GM19351 (cell line): ENCODE measurements around the gene MPDZ.
"Not testable (repeated sequence)": the region's sequence is repeated elsewhere in the genome, so short reads cannot be mapped to it uniquely, and the experiment has no call there.

Source experiments
- ATAC-seq: cut with Tn5 transposase; IDR thresholded peaks from one replicate; pipeline ENCODE4 v1.9.1; 2021; ENCODE audit warnings: mild to moderate bottlenecking, moderate library complexity; ENCODE audit not compliant: unreplicated experiment

The MPDZ gene

GRCh38 chr9:13266167-13266566 is 13.3 kb downstream of the MPDZ start:
- ATAC-seq = no peak

- ATAC-seq = no peak
Observed at GRCh38 chr9:13264788-13265187, 14.7 kb downstream of the MPDZ start.

GRCh38 chr9:13263511-13263910 is 16.0 kb downstream of the MPDZ start:
- no peak for ATAC-seq

- no peak for ATAC-seq
Observed at GRCh38 chr9:13252852-13253251, 26.6 kb downstream of the MPDZ start.

- ATAC-seq = no peak
Observed at GRCh38 chr9:13244181-13244580, 35.3 kb downstream of the MPDZ start.

- no peak for ATAC-seq
Observed at GRCh38 chr9:13241283-13241682, 38.2 kb downstream of the MPDZ start.

GRCh38 chr9:13239660-13240059 is 39.8 kb downstream of the MPDZ start:
- no peak for ATAC-seq

- no peak for ATAC-seq
Observed at GRCh38 chr9:13239208-13239607, 40.3 kb downstream of the MPDZ start.

- ATAC-seq = no peak
Observed at GRCh38 chr9:13234932-13235331, 44.6 kb downstream of the MPDZ start.

- ATAC-seq = no peak
Observed at GRCh38 chr9:13228431-13228830, 51.1 kb downstream of the MPDZ start.

GRCh38 chr9:13224366-13224765 is 55.1 kb downstream of the MPDZ start:
- ATAC-seq = no peak

- ATAC-seq = not testable (repeated sequence)
Observed at GRCh38 chr9:13222733-13223132, 56.8 kb downstream of the MPDZ start.

- ATAC-seq = no peak
Observed at GRCh38 chr9:13221741-13222140, 57.8 kb downstream of the MPDZ start.

GRCh38 chr9:13220837-13221236 is 58.7 kb downstream of the MPDZ start:
- no peak for ATAC-seq

GRCh38 chr9:13215791-13216554 is 63.5 kb downstream of the MPDZ start:
- ATAC-seq = no peak

GRCh38 chr9:13213998-13214397 is 65.5 kb downstream of the MPDZ start:
- no peak for ATAC-seq

GRCh38 chr9:13213337-13213736 is 66.2 kb downstream of the MPDZ start:
- ATAC-seq = no peak

- ATAC-seq = no peak
Observed at GRCh38 chr9:13210306-13210705, 69.2 kb downstream of the MPDZ start.

- ATAC-seq = no peak
Observed at GRCh38 chr9:13209498-13209897, 70.0 kb downstream of the MPDZ start.

- ATAC-seq = no peak
Observed at GRCh38 chr9:13205824-13206223, 73.7 kb downstream of the MPDZ start.

- ATAC-seq = no peak
Observed at GRCh38 chr9:13190040-13190439, 89.5 kb downstream of the MPDZ start.

- no peak for ATAC-seq
Observed at GRCh38 chr9:13189362-13189761, 90.1 kb downstream of the MPDZ start.

- no peak for ATAC-seq
Observed at GRCh38 chr9:13186774-13187173, 92.7 kb downstream of the MPDZ start.
